Suprapubic skin (tissue), 4 donors: ENCODE data around the gene EDNRB. TPM values are rescaled to one million over a fixed set of nuclear protein-coding genes. Genes with fewer than 3 reads are reported as not detected.
A peak's percentile ranks its signal among the peaks of the same experiment; 100 is the strongest.

ENCODE experiments used
- DNase-seq, 2 donors: peaks; one replicate each; pipeline ENCODE4 v3.0.0-alpha.2; 2019; ENCODE audit warnings: low spot score in 2 of 2
- H3K27ac ChIP-seq: fragments of 200-600 bp; sonication (generic); one replicate; pipeline ENCODE4 v1.5.1; 2019
- H3K27me3 ChIP-seq: fragments of 200-600 bp; sonication (generic); one replicate; pipeline ENCODE4 v1.5.1; 2019
- H3K36me3 ChIP-seq: fragments of 200-600 bp; sonication (generic); one replicate; pipeline ENCODE4 v1.5.1; 2019
- H3K4me1 ChIP-seq: fragments of 200-600 bp; sonication (generic); one replicate; pipeline ENCODE4 v1.5.1; 2019
- H3K4me3 ChIP-seq: fragments of 200-600 bp; sonication (generic); one replicate; pipeline ENCODE4 v1.5.1; 2019; ENCODE audit warnings: mild to moderate bottlenecking
- H3K9me3 ChIP-seq: fragments of 200-600 bp; sonication (generic); one replicate; pipeline ENCODE4 v1.5.1; 2019
- EP300 ChIP-seq: sonication (generic); formaldehyde crosslinking; IDR thresholded peaks from one replicate; pipeline ENCODE4 v1.6.1; 2017; ENCODE audit warnings: antibody characterized with exemption
- POLR2A ChIP-seq, 2 donors: fragments of 450-650 bp; IDR thresholded peaks; one replicate each; pipeline ENCODE4 v1.6.1; 2017; ENCODE audit warnings: antibody characterized with exemption in 2 of 2, mild to moderate bottlenecking in 2 of 2, moderate library complexity in 2 of 2
- POLR2AphosphoS5 ChIP-seq, 3 donors: sonication (generic); formaldehyde crosslinking; IDR thresholded peaks; one replicate each; pipeline ENCODE4 v1.6.1; 2017; ENCODE audit warnings: antibody characterized with exemption in 3 of 3
- WGBS: methylation state at CpG from one replicate; pipeline ENCODE4 v1.1.5; 2018; 5-methylcytosine and 5-hydroxymethylcytosine counted together
- total RNA-seq, 4 donors: library from RNA; depleted of rRNA; stranded (reverse); fragments of >200 nt; gene quantifications; one replicate each; pipeline ENCODE4 v1.1.0, GENCODE V29; 2016
- TF ChIP-seq, protein P1 (sequence below), 2 donors: fragments of 200-600 bp in 1 of 2; fragments of 450-650 bp in 1 of 2; sonication (generic) in 1 of 2; IDR thresholded peaks; one replicate each; pipeline ENCODE4 v1.5.1; 2016 to 2019; ENCODE audit warnings: antibody characterized with exemption in 2 of 2, mild to moderate bottlenecking in 1 of 2, moderate library complexity in 1 of 2

Gene EDNRB
- total RNA-seq, 4 donors from 2014 or later, result 22.9 to 35.2 (median 26.8) TPM

DNA sequence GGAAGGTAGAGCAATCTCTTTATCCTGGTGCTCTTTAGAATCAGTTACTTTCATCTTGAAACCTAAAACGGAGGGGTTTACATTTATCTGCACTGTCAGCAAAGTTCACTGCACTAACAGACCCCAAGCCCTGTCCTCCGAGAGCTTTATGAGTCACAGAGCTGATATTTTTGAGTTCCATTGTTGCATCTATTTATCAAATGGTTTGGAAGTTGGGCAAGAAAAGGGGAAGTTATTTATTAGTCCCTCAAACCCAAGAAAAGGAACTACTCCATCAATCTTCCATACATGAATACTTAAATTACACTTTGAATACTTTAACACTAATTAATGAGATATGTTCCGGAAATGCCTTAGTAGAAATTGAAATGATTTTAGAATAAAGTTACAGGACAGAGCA lies 55.5 kb downstream of the EDNRB start:
- H3K27me3 ChIP-seq, result no peaks in the 10 kb centered on the region
- 71% methylated on average over 3 of the region's 3 CpGs for WGBS
- TF ChIP-seq POLR2A (IDR thresholded peaks at IDR 0.05) (no peak), EP300 (no peak), POLR2AphosphoS5 (IDR thresholded peaks at IDR 0.05) (no peak)
- TF ChIP-seq, protein P1, sequence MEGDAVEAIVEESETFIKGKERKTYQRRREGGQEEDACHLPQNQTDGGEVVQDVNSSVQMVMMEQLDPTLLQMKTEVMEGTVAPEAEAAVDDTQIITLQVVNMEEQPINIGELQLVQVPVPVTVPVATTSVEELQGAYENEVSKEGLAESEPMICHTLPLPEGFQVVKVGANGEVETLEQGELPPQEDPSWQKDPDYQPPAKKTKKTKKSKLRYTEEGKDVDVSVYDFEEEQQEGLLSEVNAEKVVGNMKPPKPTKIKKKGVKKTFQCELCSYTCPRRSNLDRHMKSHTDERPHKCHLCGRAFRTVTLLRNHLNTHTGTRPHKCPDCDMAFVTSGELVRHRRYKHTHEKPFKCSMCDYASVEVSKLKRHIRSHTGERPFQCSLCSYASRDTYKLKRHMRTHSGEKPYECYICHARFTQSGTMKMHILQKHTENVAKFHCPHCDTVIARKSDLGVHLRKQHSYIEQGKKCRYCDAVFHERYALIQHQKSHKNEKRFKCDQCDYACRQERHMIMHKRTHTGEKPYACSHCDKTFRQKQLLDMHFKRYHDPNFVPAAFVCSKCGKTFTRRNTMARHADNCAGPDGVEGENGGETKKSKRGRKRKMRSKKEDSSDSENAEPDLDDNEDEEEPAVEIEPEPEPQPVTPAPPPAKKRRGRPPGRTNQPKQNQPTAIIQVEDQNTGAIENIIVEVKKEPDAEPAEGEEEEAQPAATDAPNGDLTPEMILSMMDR (IDR thresholded peaks at IDR 0.05), result no peak
- H3K27ac ChIP-seq, result no peak overlapping the region
- H3K4me3 ChIP-seq, result no peak overlapping the region
- no peaks in the 10 kb centered on the region for H3K36me3 ChIP-seq
- no peaks in the 10 kb centered on the region for H3K9me3 ChIP-seq
- no peak for DNase-seq
- peaks cover 6% of the 10 kb centered on the region for H3K4me1 ChIP-seq

DNA sequence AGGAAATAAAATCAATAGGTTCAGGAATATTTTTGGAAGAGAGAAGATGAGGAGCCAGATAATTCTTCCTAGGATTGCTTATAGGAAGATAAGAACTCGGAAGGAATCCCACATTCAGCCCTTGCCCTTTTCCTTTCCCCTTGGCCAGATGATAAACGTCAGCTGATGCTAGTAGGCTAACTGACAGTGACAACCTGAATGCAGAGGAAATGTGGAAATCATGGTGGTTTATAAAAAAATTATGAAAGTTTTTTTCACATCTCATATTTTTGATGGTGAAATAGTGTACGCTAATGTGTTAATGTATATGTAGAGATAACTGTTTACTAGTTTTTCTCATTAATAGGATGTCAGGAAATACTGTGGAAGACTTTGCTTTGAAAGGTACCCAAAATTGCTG lies 56.9 kb downstream of the EDNRB start:
- Histone ChIP-seq H3K4me1 (peaks cover 6% of the 10 kb centered on the region), H3K27me3 (no peaks in the 10 kb centered on the region), H3K9me3 (no peaks in the 10 kb centered on the region), H3K36me3 (no peaks in the 10 kb centered on the region), H3K4me3 (no peak overlapping the region), H3K27ac (no peak overlapping the region)
- TF ChIP-seq, protein P1 (IDR thresholded peaks at IDR 0.05), result no peak
- TF ChIP-seq POLR2A (IDR thresholded peaks at IDR 0.05), result no peak
- TF ChIP-seq EP300, result no peak
- no peak for TF ChIP-seq POLR2AphosphoS5 (IDR thresholded peaks at IDR 0.05)
- no peak for DNase-seq
- 79% methylated on average over 3 of the region's 3 CpGs for WGBS

DNA sequence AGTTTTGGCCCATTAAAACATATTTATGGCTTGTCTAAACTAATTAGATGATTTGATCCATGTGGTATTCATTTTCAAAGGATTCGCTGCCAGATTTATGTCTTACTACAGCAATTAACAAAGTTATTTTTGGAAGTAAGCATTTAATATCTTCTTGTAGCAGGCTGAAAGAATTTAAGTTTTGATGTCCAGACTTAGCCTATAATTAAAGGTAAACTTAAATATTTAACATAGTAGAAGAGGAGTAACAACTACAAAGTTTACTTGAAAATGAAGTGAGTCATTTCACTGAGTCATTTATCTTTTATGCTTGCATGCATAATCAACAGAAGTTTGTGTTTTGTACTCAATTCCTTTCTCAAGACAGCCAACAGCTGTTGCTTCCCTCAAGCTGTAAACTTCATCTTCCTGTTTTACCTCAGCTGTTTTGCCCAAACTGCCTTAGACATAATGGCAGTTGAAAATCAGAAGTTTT lies 58.1 kb downstream of the EDNRB start:
- no peak for DNase-seq
- H3K4me1 ChIP-seq, result peaks cover 6% of the 10 kb centered on the region
- no peaks in the 10 kb centered on the region for H3K9me3 ChIP-seq
- TF ChIP-seq EP300, result no peak
- TF ChIP-seq POLR2A (IDR thresholded peaks at IDR 0.05), result no peak
- TF ChIP-seq, protein P1 (IDR thresholded peaks at IDR 0.05), result no peak
- no peak for TF ChIP-seq POLR2AphosphoS5 (IDR thresholded peaks at IDR 0.05)
- WGBS, result 22% methylated on average over 1 of the region's 1 CpG
- no peak overlapping the region for H3K27ac ChIP-seq
- no peak overlapping the region for H3K4me3 ChIP-seq
- no peaks in the 10 kb centered on the region for H3K36me3 ChIP-seq
- H3K27me3 ChIP-seq, result no peaks in the 10 kb centered on the region

DNA sequence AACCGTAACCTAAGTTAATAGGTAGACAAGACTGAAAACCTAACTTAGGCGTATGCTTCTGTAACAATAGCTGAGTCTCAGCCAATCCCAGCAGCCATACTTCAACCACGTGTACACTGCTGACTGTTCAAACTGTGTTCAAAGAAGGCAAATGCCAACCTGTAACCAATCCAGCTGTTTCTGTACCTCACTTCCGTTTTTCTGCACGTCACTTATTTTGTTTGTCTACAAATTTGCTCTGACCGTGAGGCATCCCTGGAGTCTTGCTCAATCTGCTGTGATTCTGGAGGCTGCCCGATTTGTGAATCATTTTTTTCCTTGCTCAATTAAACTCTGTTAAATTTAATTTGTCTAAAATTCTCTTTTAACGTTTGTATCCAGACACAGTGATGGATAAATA lies 59.2 kb downstream of the EDNRB start:
- WGBS, result 62% methylated on average over 8 of the region's 8 CpGs
- Histone ChIP-seq H3K9me3 (no peaks in the 10 kb centered on the region), H3K4me3 (no peak overlapping the region), H3K27me3 (no peaks in the 10 kb centered on the region), H3K4me1 (peaks cover 6% of the 10 kb centered on the region), H3K27ac (no peak overlapping the region), H3K36me3 (no peaks in the 10 kb centered on the region)
- DNase-seq, result peak in 1 of 2 donors; percentile 65
- TF ChIP-seq, protein P1 (IDR thresholded peaks at IDR 0.05), result no peak
- TF ChIP-seq POLR2AphosphoS5 (IDR thresholded peaks at IDR 0.05) (peak in 2 of 3 donors; percentile 22 to 55), EP300 (no peak)

DNA sequence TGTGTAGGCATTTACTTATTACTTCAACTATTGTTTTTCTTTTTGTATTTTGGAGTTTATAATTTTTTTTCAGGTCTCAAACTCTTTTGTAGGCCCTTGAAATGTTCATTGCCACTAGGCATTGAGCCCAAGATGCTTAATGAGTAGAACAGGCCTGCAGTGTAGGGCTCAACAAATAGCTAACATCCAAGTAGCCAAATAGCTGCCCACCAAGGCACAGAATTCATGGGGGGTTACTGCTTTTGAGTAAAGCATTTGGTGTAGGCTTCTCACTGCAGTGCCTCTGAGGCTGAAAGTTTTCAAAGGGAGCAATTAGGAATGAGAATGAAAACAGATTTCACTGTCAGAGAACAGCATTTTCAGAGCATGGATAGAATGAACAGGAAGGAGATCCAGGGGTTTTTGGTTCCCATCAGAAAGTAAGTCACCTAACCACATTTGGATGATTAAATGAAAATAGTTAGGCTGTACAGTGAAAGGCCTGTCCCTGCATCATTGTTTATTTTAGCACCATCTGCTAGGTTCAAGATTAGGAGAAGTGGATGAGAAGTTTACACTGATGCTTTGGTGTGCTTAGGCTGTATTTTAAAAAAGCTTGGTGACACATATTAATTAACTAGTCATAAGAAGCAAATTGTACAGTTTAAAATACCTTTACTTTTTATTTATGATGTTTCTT lies 61.0 kb downstream of the EDNRB start:
- Histone ChIP-seq H3K4me3 (no peak overlapping the region), H3K36me3 (no peaks in the 10 kb centered on the region), H3K27ac (no peak overlapping the region), H3K27me3 (no peaks in the 10 kb centered on the region), H3K4me1 (peaks cover 6% of the 10 kb centered on the region), H3K9me3 (no peaks in the 10 kb centered on the region)
- DNase-seq, result no peak
- no peak for TF ChIP-seq POLR2AphosphoS5 (IDR thresholded peaks at IDR 0.05)
- TF ChIP-seq POLR2A (IDR thresholded peaks at IDR 0.05), result no peak
- TF ChIP-seq, protein P1 (IDR thresholded peaks at IDR 0.05), result no peak
- no peak for TF ChIP-seq EP300
